GM12878 (cell line): ENCODE results near the gene CPLANE2. TPM values are rescaled to one million over a fixed set of nuclear protein-coding genes. Genes with fewer than 3 reads are reported as not detected.

Experiments used
- ATAC-seq: fragments of 200-7000 bp; cut with Tn5 transposase; 3 replicates; pipeline ENCODE4 v1.9.1; 2020; ENCODE audit warnings: mild to moderate bottlenecking, moderate library complexity
- BruUV-seq: library from RNA; stranded (reverse); fragments of 400-500 nt; replicated peaks from 2 replicates; lab custom pipeline; 2021; lab: Mats Ljungman, UMichigan
- CTCF ChIA-PET: fragments of 300-600 bp; sonication (Branson Sonifier 250); formaldehyde crosslinking; extraction: SDS; loops from one replicate; lab custom pipeline; 2021; ENCODE audit warnings: inconsistent platforms; lab: Yijun Ruan, JAX
- POLR2A ChIA-PET: fragments of 350-600 bp; formaldehyde crosslinking; extraction: SDS; loops from one replicate; lab custom pipeline; 2021; ENCODE audit warnings: inconsistent platforms; lab: Charles Lee
- RAD21 ChIA-PET: fragments of 300-600 bp; sonication (Branson Sonifier 250); formaldehyde crosslinking; loops from one replicate; lab custom pipeline; 2023; ENCODE audit warnings: antibody characterized with exemption; ENCODE audit not compliant: unreplicated experiment; lab: Charles Lee
- SMC1A ChIA-PET: fragments of 300-600 bp; sonication (Branson Sonifier 250); formaldehyde crosslinking; loops from one replicate; lab custom pipeline; 2023; ENCODE audit not compliant: unreplicated experiment, uncharacterized antibody; lab: Charles Lee
- DNase-seq: peaks from one replicate; pipeline ENCODE4 v3.0.0-alpha.2; 2011; ENCODE audit warnings: low read depth, low spot score
- FAIRE-seq: peaks from 3 replicates; lab custom pipeline; 2011; peaks lifted over from hg19 to GRCh38; lab: Jason Lieb, UNC
- H2AFZ ChIP-seq: 2 replicates; pipeline ENCODE4 v1.6.0; 2011; ENCODE audit warnings: low read depth, low read length, control low read depth; ENCODE audit not compliant: control insufficient read depth
- H3K27ac ChIP-seq: 2 replicates; pipeline ENCODE4 v1.5.1; 2011; ENCODE audit warnings: control low read depth; ENCODE audit not compliant: control insufficient read depth, insufficient read depth
- H3K27me3 ChIP-seq, 2 experiments: replicated peaks in 1 of 2; 2 replicates each; pipeline versions ENCODE4 v1.6.0 to v1.6.1; 2011; ENCODE audit warnings: low read length in 1 of 2; ENCODE audit not compliant: control insufficient read depth in 2 of 2, insufficient read depth in 2 of 2
- H3K36me3 ChIP-seq, 2 experiments: 2 replicates each; pipeline ENCODE4 v1.5.1; 2011; ENCODE audit warnings: low read length in 1 of 2; ENCODE audit not compliant: control insufficient read depth in 2 of 2, insufficient read depth in 2 of 2
- H3K4me1 ChIP-seq: 2 replicates; pipeline ENCODE4 v1.6.1; 2011; ENCODE audit warnings: mild to moderate bottlenecking, low read length, moderate library complexity, mixed read lengths; ENCODE audit not compliant: control insufficient read depth, insufficient read depth
- H3K4me2 ChIP-seq: 2 replicates; pipeline ENCODE4 v1.6.0; 2011; ENCODE audit warnings: control low read depth; ENCODE audit not compliant: control insufficient read depth, insufficient read depth
- H3K4me3 ChIP-seq: fragments of 200-600 bp; sonication (generic); 2 replicates; pipeline ENCODE4 v1.5.1; 2016
- H3K79me2 ChIP-seq: 2 replicates; pipeline ENCODE4 v1.6.0; 2011; ENCODE audit warnings: low read length; ENCODE audit not compliant: control insufficient read depth, insufficient read depth
- H3K9ac ChIP-seq: 2 replicates; pipeline ENCODE4 v1.8.0; 2011; ENCODE audit warnings: low read length, control low read depth, mixed read lengths; ENCODE audit not compliant: control insufficient read depth, insufficient read depth
- H3K9me3 ChIP-seq: replicated peaks from 3 replicates; pipeline ENCODE4 v1.5.1; 2011; ENCODE audit warnings: mild to moderate bottlenecking, low read length; ENCODE audit not compliant: control insufficient read depth, insufficient read depth
- H4K20me1 ChIP-seq: 2 replicates; pipeline ENCODE4 v1.6.0; 2011; ENCODE audit not compliant: control insufficient read depth, insufficient read depth
- ATF7 ChIP-seq: fragments of 450-650 bp; IDR thresholded peaks from 2 replicates; pipeline ENCODE4 v1.6.1; 2016; ENCODE audit warnings: low read depth, mild to moderate bottlenecking
- BMI1 ChIP-seq: fragments of 450-650 bp; IDR thresholded peaks from 2 replicates; pipeline ENCODE4 v1.6.1; 2016; ENCODE audit warnings: mild to moderate bottlenecking, moderate library complexity, borderline replicate concordance
- BRCA1 ChIP-seq: IDR thresholded peaks from 2 replicates; pipeline ENCODE4 v1.6.1; 2011; ENCODE audit warnings: low read depth, low read length, improper control_type of control experiment
- CHD4 ChIP-seq: fragments of 200-600 bp; sonication (generic); IDR thresholded peaks from 2 replicates; pipeline ENCODE4 v1.6.1; 2016; ENCODE audit warnings: mild to moderate bottlenecking
- DPF2 ChIP-seq: fragments of 450-650 bp; IDR thresholded peaks from 2 replicates; pipeline ENCODE4 v1.6.1; 2017; ENCODE audit warnings: mild to moderate bottlenecking
- EED ChIP-seq: sonication (generic); IDR thresholded peaks from 2 replicates; pipeline ENCODE4 v1.6.1; 2016; ENCODE audit warnings: antibody characterized with exemption, low read depth
- ESRRA ChIP-seq: IDR thresholded peaks from 2 replicates; pipeline ENCODE4 v1.6.1; 2012; ENCODE audit warnings: mild to moderate bottlenecking, low read length, improper control_type of control experiment
- KAT2A ChIP-seq: conservative IDR thresholded peaks from 2 replicates; pipeline ENCODE4 v1.6.1; 2011; ENCODE audit warnings: low read depth, low read length; ENCODE audit not compliant: control insufficient read depth
- MEF2B ChIP-seq: fragments of 450-650 bp; IDR thresholded peaks from 2 replicates; pipeline ENCODE4 v1.6.1; 2018; ENCODE audit warnings: mild to moderate bottlenecking, moderate library complexity; ENCODE audit not compliant: partially characterized antibody, poor library complexity, severe bottlenecking
- NBN ChIP-seq: fragments of 450-650 bp; IDR thresholded peaks from 2 replicates; pipeline ENCODE4 v1.6.1; 2016
- NR2C1 ChIP-seq: fragments of 450-650 bp; IDR thresholded peaks from 2 replicates; pipeline ENCODE4 v1.6.1; 2017; ENCODE audit warnings: antibody characterized with exemption, mild to moderate bottlenecking, moderate library complexity
- SMC3 ChIP-seq: IDR thresholded peaks from 2 replicates; pipeline ENCODE4 v1.6.1; 2011; ENCODE audit warnings: low read length, improper control_type of control experiment, borderline replicate concordance
- SRF ChIP-seq, 2 experiments: IDR thresholded peaks; 2 replicates each; pipeline ENCODE4 v1.6.1; 2011; ENCODE audit warnings: low read depth in 2 of 2, low read length in 2 of 2, mild to moderate bottlenecking in 1 of 2, moderate library complexity in 1 of 2
- TARDBP ChIP-seq: IDR thresholded peaks from 2 replicates; pipeline ENCODE4 v1.6.1; 2016; ENCODE audit warnings: borderline replicate concordance
- TBL1XR1 ChIP-seq: IDR thresholded peaks from 2 replicates; pipeline ENCODE4 v1.6.1; 2012; ENCODE audit warnings: low read depth, low read length, improper control_type of control experiment
- ZNF207 ChIP-seq: fragments of 450-650 bp; IDR thresholded peaks from 2 replicates; pipeline ENCODE4 v1.6.1; 2014; ENCODE audit warnings: antibody characterized with exemption, mild to moderate bottlenecking, borderline replicate concordance
- WGBS: methylation state at CpG from one replicate; pipeline ENCODE4 v1.1.6; 2016; ENCODE audit warnings: low lambda C conversion rate; ENCODE audit not compliant: insufficient replicate concordance, insufficient coverage; ENCODE audit errors: missing lambda C conversion rate; 5-methylcytosine and 5-hydroxymethylcytosine counted together
- in situ Hi-C: fragments of 300-500 bp; cut with MboI; formaldehyde crosslinking; loops from 9 replicates; pipeline ENCODE4 v1.14.3; 2018; ENCODE audit warnings: mixed read lengths
- intact Hi-C: fragments of 100-400 bp; cut with micrococcal nuclease; formaldehyde crosslinking; loops from one replicate; pipeline ENCODE4 v1.14.2; 2022; ENCODE audit not compliant: unreplicated experiment
- polyA plus RNA-seq, 11 experiments: library from polyadenylated mRNA; depleted of rRNA in 4 of 11; unstranded in 6 of 11; stranded (reverse) in 5 of 11; fragments of >200 nt; fragmentation: Nextera tagmentation in 4 of 11; fragmentation: Illumina TruSeq in 1 of 11; extraction: Ambion mirVana in 4 of 11; extraction: Trizol in 1 of 11; gene quantifications; 1 replicate in 1 of 11; 2 replicates in 10 of 11; pipeline versions ENCODE4 v1.2.1 to v1.2.3, GENCODE V29; 2011 to 2016; ENCODE audit warnings: inconsistent platforms in 2 of 11, missing spikeins in 2 of 11, low read depth in 1 of 11
- total RNA-seq, 4 experiments: library from RNA; depleted of rRNA in 3 of 4; stranded (reverse); fragments of >200 nt in 3 of 4; fragmentation: Illumina TruSeq in 1 of 4; extraction: Trizol in 1 of 4; gene quantifications; 2 replicates each; pipeline versions ENCODE4 v1.2.1 to v1.2.3, GENCODE V29; 2013 to 2021

CPLANE2 gene
- total and polyA plus RNA-seq, 10 of the 15 experiments (the other 5 are each of a cell fraction or from before 2014, with no cell fraction given) = 0.09 to 4.5 (median 2.3) TPM; not detected in 1

DNA sequence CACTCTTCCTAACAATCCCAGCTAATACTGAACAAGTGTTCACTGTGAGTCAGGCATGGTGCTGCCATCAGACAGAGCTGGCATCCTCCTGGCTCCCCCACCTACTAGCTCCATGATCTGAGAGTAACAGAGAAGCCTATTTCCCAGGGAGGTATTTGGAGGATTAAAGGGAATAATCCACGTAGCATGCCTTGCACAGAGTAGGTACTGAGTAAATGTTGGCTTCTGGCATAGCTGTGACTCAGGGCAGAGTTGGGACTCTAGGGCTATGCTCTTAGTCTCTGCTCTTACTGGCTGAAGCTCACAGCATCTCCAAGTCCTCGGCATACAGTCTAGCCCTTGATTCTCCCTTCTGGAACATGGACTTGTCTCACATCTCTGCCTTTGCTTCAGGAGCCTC is 32.8 kb downstream of the CPLANE2 start:
- no peak for DNase-seq
- POLR2A ChIA-PET = interaction anchor here (0.5 to 1.9 kb wide), 2 partner anchors 13 to 151 kb away, joined by 3 to 4 read pairs; no protein-coding TSS in a partner anchor
- SMC1A ChIA-PET = interaction anchor here (0.5 to 0.6 kb wide), 2 partner anchors 18 to 90 kb away, joined by 3 read pairs; no protein-coding TSS in a partner anchor
- H2AFZ ChIP-seq = no peak overlapping the region
- CTCF ChIA-PET = interaction anchor here (0.9 to 3.4 kb wide), 8 partner anchors 8 to 165 kb away, joined by 3 to 18 read pairs (median 4); partner anchors contain the start of gene ARHGEF19
- TF ChIP-seq KAT2A (no peak), ZNF207 (no peak), SMC3 (no peak), DPF2 (no peak), NR2C1 (no peak), BMI1 (no peak), EED (no peak), TARDBP (no peak), BRCA1 (no peak), ATF7 (no peak), MEF2B (no peak), CHD4 (no peak), NBN (no peak), SRF (IDR thresholded peaks at IDR 0.05; ENCODE audit: low read depth in 2 of 2, low read length in 2 of 2) (no peak), ESRRA (no peak), TBL1XR1 (no peak)
- TF ChIP-seq, all 136 proteins: peak for 0
- Histone ChIP-seq H3K4me3 (no peak overlapping the region), H3K27ac (no peak overlapping the region), H3K79me2 (no peaks in the 10 kb centered on the region), H3K9me3 (no peaks in the 10 kb centered on the region), H3K4me1 (peaks cover 4% of the 10 kb centered on the region; the same call in 1 of the 2 replicates), H3K27me3 (no peaks in the 10 kb centered on the region), H3K36me3 (no peaks in the 10 kb centered on the region), H3K4me2 (no peak overlapping the region), H4K20me1 (no peaks in the 10 kb centered on the region), H3K9ac (no peak overlapping the region)
- no TSS peak for BruUV-seq
- RAD21 ChIA-PET = no interaction called here
- 83% methylated on average over 2 of the region's 2 CpGs for WGBS
- in situ Hi-C loops = no loop called here
- intact Hi-C loops = no loop called here
- FAIRE-seq = no peak
- no peak for ATAC-seq
